ENCODE measurements around the gene AKAP7.

DNA sequence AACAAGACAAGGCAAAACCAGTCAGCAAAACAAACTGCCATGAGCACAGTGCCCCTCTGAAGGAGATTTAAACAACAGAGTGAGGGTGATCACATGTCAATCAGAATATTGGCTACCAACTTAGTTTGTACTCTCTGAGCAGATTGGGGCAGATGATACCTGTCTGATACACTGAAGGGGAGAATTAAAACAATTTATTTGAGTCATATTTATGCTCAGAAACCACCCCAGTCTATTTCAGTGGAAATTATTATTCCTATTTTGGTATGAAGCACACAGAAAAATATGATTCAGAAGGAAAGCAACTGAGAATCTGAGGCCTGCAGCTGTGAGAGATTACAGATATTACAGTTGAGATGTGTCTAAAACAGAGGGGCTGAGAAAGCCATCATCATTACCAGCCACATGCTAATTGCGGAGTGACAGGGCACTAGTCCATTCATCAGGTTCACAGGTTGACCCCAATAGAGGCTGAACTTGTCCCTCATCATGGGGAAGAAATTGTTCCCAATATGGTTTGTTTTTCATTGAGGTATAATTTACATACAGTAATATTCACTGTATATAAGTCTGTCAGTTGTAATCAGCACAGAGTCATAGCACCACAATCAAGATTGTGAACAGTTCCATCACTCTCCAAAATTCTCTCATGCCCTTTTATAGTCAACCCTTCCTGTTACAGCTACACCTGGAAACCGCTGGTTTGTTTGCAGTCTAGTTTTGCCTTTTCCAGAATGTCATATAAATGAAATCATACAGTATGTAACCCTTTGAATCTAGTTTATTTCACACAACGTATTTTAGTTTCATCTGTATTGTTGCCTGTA lies 134.5 kb downstream of the AKAP7 start:
- TF ChIP-seq, protein P1, sequence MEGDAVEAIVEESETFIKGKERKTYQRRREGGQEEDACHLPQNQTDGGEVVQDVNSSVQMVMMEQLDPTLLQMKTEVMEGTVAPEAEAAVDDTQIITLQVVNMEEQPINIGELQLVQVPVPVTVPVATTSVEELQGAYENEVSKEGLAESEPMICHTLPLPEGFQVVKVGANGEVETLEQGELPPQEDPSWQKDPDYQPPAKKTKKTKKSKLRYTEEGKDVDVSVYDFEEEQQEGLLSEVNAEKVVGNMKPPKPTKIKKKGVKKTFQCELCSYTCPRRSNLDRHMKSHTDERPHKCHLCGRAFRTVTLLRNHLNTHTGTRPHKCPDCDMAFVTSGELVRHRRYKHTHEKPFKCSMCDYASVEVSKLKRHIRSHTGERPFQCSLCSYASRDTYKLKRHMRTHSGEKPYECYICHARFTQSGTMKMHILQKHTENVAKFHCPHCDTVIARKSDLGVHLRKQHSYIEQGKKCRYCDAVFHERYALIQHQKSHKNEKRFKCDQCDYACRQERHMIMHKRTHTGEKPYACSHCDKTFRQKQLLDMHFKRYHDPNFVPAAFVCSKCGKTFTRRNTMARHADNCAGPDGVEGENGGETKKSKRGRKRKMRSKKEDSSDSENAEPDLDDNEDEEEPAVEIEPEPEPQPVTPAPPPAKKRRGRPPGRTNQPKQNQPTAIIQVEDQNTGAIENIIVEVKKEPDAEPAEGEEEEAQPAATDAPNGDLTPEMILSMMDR (IDR thresholded peaks at IDR 0.05), result no peak
- no peak for TF ChIP-seq POLR2A (IDR thresholded peaks at IDR 0.05)
- no peak for TF ChIP-seq POLR2AphosphoS5 (IDR thresholded peaks at IDR 0.05)
